HFFc6 (cell line): Measurements from ENCODE around the gene HOXA4. TPM values are rescaled to one million over a fixed set of nuclear protein-coding genes. Genes with fewer than 3 reads are reported as not detected.

Experiments
- DNase-seq: peaks from one replicate; pipeline ENCODE4 v3.0.0-alpha.2; 2018
- H3K27ac Mint-ChIP-seq: 2 replicates; pipeline ENCODE4 v1.8.0; 2020; ENCODE audit warnings: mild to moderate bottlenecking, mixed read lengths
- H3K27me3 Mint-ChIP-seq: 2 replicates; pipeline ENCODE4 v1.8.0; 2021; ENCODE audit warnings: mild to moderate bottlenecking, moderate library complexity, mixed read lengths; ENCODE audit not compliant: insufficient read depth
- H3K36me3 Mint-ChIP-seq: 2 replicates; pipeline ENCODE4 v1.8.0; 2021; ENCODE audit warnings: low read depth, mixed read lengths
- H3K4me1 Mint-ChIP-seq: 2 replicates; pipeline ENCODE4 v1.8.0; 2020; ENCODE audit warnings: low read depth, mixed read lengths
- H3K4me3 Mint-ChIP-seq: 2 replicates; pipeline ENCODE4 v1.8.0; 2020; ENCODE audit warnings: mild to moderate bottlenecking, moderate library complexity, mixed read lengths
- H3K9me3 Mint-ChIP-seq: 2 replicates; pipeline ENCODE4 v1.8.0; 2020; ENCODE audit warnings: mild to moderate bottlenecking, mixed read lengths
- CTCF ChIP-seq: fragments of 200-600 bp; sonication (generic); IDR thresholded peaks from 2 replicates; pipeline ENCODE4 v1.5.0; 2021; ENCODE audit warnings: antibody characterized with exemption, mild to moderate bottlenecking
- total RNA-seq, 6 experiments: library from RNA; stranded (reverse); fragmentation: NEBNext Ultra II Directional; extraction: Animal tissue kit (Norgen Biotek cat#: 25700); gene quantifications; 2 replicates in 1 of 6; 3 replicates in 5 of 6; pipeline ENCODE4 v1.2.3, GENCODE V29; 2021

HOXA4 gene
- total RNA-seq, 6 experiments from 2014 or later: 0.38 to 1.0 (median 0.47) TPM

- Mint-ChIP-seq H3K4me1 (peaks cover 34% of the 10 kb centered on the region), H3K36me3 (peaks cover 17% of the 10 kb centered on the region), H3K9me3 (no peaks in the 10 kb centered on the region), H3K27ac (peak overlapping the region; percentile 52), H3K27me3 (peaks cover 9% of the 10 kb centered on the region), H3K4me3 (peak overlapping the region; percentile 85)
- no peak for DNase-seq
- TF ChIP-seq CTCF: no peak
Observed at GRCh38 chr7:27131390-27131819, 848 bp upstream of the HOXA4 start.

- Mint-ChIP-seq H3K36me3 (peaks cover 11% of the 10 kb centered on the region; the same call in 1 of the 2 replicates), H3K4me3 (no peak overlapping the region; the same call in 1 of the 2 replicates)
Observed at GRCh38 chr7:27129729-27130539, 623 bp downstream of the HOXA4 start.

GRCh38 chr7:27128776-27129728 lies 1.5 kb downstream of the HOXA4 start:
- Mint-ChIP-seq H3K27ac (no peak overlapping the region), H3K4me1 (peaks cover 26% of the 10 kb centered on the region), H3K9me3 (no peaks in the 10 kb centered on the region), H3K27me3 (peaks cover 12% of the 10 kb centered on the region), H3K36me3 (peaks cover 11% of the 10 kb centered on the region; the same call in 1 of the 2 replicates), H3K4me3 (no peak overlapping the region; the same call in 1 of the 2 replicates)
- DNase-seq: no peak
- no peak for TF ChIP-seq CTCF

More at GRCh38 chr7:27129729-27130539, 623 bp downstream of the HOXA4 start:
- H3K27me3 Mint-ChIP-seq: peaks cover 12% of the 10 kb centered on the region
- no peaks in the 10 kb centered on the region for H3K9me3 Mint-ChIP-seq
- no peak for TF ChIP-seq CTCF
- peaks cover 26% of the 10 kb centered on the region for H3K4me1 Mint-ChIP-seq
- DNase-seq: no peak
- H3K27ac Mint-ChIP-seq: no peak overlapping the region

- no peak for TF ChIP-seq CTCF
- H3K27ac Mint-ChIP-seq: no peak overlapping the region
- H3K36me3 Mint-ChIP-seq: peaks cover 11% of the 10 kb centered on the region; the same call in 1 of the 2 replicates
- no peak for DNase-seq
- H3K27me3 Mint-ChIP-seq: peaks cover 17% of the 10 kb centered on the region
- no peak overlapping the region for H3K4me3 Mint-ChIP-seq
- H3K4me1 Mint-ChIP-seq: peaks cover 27% of the 10 kb centered on the region
- H3K9me3 Mint-ChIP-seq: no peaks in the 10 kb centered on the region
Observed at GRCh38 chr7:27128034-27128433, 2.5 kb downstream of the HOXA4 start.

GRCh38 chr7:27126596-27127327 lies 3.8 kb downstream of the HOXA4 start:
- peaks cover 20% of the 10 kb centered on the region for H3K27me3 Mint-ChIP-seq
- DNase-seq: no peak
- peaks cover 23% of the 10 kb centered on the region for H3K4me1 Mint-ChIP-seq
- no peak overlapping the region for H3K4me3 Mint-ChIP-seq
- no peak for TF ChIP-seq CTCF
- peaks cover 11% of the 10 kb centered on the region; the same call in 1 of the 2 replicates for H3K36me3 Mint-ChIP-seq
- no peaks in the 10 kb centered on the region for H3K9me3 Mint-ChIP-seq
- no peak overlapping the region for H3K27ac Mint-ChIP-seq
